HFF-Myc (cell line): ENCODE results near the gene FHAD1.

Source experiments
- DNase-seq: peaks from one replicate; pipeline ENCODE4 v3.0.0-alpha.2; 2011; ENCODE audit warnings: low read depth; ENCODE audit errors: extremely low read depth
- H3K4me3 ChIP-seq: replicated peaks from 2 replicates; pipeline ENCODE4 v1.5.1; 2011; ENCODE audit warnings: low read depth, mild to moderate bottlenecking, control low read depth, low read length
- TF ChIP-seq, protein P1 (sequence below): IDR thresholded peaks from 2 replicates; pipeline ENCODE4 v1.5.1; 2012; ENCODE audit warnings: mild to moderate bottlenecking, low read depth, low read length, control low read depth; ENCODE audit errors: missing control alignments

The FHAD1 gene

DNA sequence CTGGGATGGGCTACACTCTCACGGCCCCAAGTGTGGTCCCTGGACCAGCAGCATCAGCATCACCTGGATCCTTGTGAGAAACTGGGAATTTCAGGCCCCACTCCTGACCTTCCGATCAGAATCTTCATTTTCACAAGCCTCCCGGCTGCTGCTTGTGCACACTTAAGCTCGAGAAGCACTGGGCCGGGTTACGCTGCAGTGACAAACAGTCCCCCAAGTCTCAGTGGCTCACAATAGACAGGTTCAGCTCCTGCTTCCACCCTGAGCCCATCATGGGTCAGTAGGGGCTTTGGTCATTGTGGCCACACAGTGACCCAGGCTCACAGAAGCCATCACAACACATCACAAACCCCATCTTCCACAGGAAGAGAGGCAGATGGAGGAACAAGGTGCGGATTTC lies 63.5 kb downstream of the FHAD1 start:
- TF ChIP-seq, protein P1, sequence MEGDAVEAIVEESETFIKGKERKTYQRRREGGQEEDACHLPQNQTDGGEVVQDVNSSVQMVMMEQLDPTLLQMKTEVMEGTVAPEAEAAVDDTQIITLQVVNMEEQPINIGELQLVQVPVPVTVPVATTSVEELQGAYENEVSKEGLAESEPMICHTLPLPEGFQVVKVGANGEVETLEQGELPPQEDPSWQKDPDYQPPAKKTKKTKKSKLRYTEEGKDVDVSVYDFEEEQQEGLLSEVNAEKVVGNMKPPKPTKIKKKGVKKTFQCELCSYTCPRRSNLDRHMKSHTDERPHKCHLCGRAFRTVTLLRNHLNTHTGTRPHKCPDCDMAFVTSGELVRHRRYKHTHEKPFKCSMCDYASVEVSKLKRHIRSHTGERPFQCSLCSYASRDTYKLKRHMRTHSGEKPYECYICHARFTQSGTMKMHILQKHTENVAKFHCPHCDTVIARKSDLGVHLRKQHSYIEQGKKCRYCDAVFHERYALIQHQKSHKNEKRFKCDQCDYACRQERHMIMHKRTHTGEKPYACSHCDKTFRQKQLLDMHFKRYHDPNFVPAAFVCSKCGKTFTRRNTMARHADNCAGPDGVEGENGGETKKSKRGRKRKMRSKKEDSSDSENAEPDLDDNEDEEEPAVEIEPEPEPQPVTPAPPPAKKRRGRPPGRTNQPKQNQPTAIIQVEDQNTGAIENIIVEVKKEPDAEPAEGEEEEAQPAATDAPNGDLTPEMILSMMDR = no peak
- DNase-seq = no peak
- H3K4me3 ChIP-seq = no peak overlapping the region

DNA sequence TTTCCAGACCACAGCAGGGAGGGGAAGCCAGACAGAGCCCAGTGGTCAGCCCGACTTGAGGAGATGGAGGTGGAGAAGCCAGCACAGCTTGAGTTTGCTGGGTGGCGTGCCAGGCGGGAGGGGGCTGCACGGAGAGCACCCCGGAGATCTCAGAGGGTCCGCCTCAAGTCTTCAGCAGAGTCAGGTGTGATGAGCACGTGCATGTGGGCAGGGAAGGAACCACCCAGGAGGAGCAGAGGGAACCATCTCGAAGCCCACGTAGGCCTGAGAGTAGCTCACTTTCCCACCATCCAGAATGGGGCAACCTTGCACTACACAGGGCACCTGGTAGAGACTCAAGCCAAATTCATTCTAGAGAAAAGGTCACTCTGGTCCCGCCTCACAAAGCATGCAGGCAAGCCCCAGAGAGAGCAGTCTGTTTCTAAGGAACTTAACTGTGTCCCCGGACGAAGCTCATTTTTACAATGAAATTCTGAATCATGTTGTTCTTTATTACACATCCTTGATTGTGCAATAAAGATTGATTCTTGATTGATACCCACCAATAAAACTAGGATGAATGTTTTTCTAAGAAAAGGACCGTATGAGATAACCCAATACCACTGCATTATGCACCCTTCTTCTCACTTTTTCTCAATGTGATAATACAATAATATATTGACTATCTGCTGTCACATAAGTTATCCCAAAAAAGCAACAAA lies 64.2 kb downstream of the FHAD1 start:
- DNase-seq = no peak
- no peak overlapping the region for H3K4me3 ChIP-seq
- TF ChIP-seq, protein P1 = no peak

DNA sequence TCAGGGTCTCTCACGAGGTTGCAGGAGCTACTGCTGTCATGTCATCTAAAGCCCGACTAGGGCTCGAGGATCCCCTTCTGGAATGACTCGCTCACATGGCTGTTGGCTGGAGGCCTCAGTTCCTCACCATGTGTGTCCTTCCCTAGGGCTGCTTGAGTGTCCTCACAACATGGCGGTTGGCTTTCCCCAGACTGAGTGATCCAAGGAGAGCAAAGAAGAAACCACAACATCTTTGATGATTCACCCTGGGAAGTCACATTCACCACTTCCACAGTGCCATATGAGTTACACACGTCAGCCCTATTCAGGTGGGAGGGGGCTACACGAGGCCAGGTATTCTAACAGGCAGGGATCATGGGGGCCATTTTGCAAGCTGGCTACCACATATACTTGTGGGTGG lies 64.9 kb downstream of the FHAD1 start:
- TF ChIP-seq, protein P1 = no peak
- DNase-seq = no peak
- H3K4me3 ChIP-seq = no peak overlapping the region

- DNase-seq = no peak
- TF ChIP-seq, protein P1 = no peak
- H3K4me3 ChIP-seq = no peak overlapping the region
Observed at GRCh38 chr1:15312626-15313411, 65.8 kb downstream of the FHAD1 start.

DNA sequence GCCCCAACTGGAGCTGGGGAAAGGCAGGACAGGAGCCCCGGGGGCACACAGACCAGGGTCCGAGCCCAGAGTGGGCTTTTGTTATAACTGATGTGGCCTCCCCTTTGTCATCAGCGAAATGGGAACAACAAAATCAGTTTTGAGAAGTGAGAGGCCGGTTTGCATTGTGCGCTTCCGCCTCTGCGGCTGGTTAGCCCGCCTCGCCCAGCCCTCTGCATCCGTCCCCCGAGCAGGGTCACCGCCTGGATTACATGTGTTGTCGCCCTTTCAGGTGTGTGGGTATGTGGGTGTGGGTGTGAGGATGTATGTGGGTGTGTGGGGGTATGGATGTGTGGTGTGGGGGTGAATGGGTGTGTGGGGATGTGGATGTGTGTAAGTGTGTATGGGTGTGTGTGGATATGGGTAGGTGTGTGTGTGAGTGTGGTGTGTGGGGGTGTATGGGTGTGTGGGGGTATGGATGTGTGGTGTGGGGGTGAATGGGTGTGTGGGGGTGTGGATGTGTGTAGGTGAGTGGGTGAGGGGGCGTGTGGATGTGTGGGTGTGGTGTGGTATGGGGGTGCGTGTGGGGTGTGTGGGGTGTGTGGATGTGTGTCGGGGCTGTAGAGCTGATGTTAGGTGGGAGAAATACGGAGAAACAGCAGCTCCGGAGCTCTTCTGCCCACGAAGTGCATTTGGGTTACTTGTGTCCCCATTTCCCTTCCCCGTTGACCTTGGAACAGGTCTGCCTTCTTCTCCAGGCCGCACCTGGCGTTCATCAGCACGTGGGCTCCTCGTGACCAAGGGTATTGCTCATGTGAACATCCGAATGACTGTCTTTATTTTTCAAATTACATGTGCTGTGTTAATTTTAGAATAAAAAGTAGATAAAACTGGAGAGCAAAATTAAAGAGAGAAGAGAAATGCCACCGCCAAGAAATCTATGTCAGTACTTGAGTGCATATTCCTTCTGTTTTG lies 67.6 kb downstream of the FHAD1 start:
- DNase-seq = no peak
- H3K4me3 ChIP-seq = no peak overlapping the region
- TF ChIP-seq, protein P1 = no peak

GRCh38 chr1:15315815-15316214 lies 68.8 kb downstream of the FHAD1 start:
- no peak overlapping the region for H3K4me3 ChIP-seq
- DNase-seq = no peak
- TF ChIP-seq, protein P1 = no peak
